Hepatocyte (in vitro differentiated cells): ENCODE data around the gene DNM1L. TPM values are rescaled to one million over a fixed set of nuclear protein-coding genes. Genes with fewer than 3 reads are reported as not detected.

Experiments
- DNase-seq: peaks from one replicate; pipeline ENCODE4 v3.0.0-alpha.2; 2016; ENCODE audit warnings: low spot score
- H2AFZ ChIP-seq: fragments of 200-600 bp; sonication (generic); 2 replicates; pipeline ENCODE4 v1.6.0; 2016; ENCODE audit warnings: antibody characterized with exemption, mild to moderate bottlenecking
- H3K27ac ChIP-seq: fragments of 200-600 bp; sonication (generic); 2 replicates; pipeline ENCODE4 v1.5.1; 2016; ENCODE audit warnings: mild to moderate bottlenecking
- H3K27me3 ChIP-seq: fragments of 200-600 bp; sonication (generic); 2 replicates; pipeline ENCODE4 v1.6.1; 2016
- H3K36me3 ChIP-seq: fragments of 200-600 bp; sonication (generic); replicated peaks from 2 replicates; pipeline ENCODE4 v1.5.1; 2016; ENCODE audit warnings: low read depth; ENCODE audit not compliant: insufficient read depth
- H3K4me1 ChIP-seq: fragments of 200-600 bp; sonication (generic); 2 replicates; pipeline ENCODE4 v1.5.1; 2016; ENCODE audit warnings: mild to moderate bottlenecking, moderate library complexity; ENCODE audit not compliant: insufficient read depth
- H3K4me2 ChIP-seq: fragments of 200-600 bp; sonication (generic); 2 replicates; pipeline ENCODE4 v1.6.0; 2016
- H3K4me3 ChIP-seq: fragments of 200-600 bp; sonication (generic); 2 replicates; pipeline ENCODE4 v1.5.1; 2016; ENCODE audit warnings: mild to moderate bottlenecking
- H3K79me2 ChIP-seq: fragments of 200-600 bp; sonication (generic); 2 replicates; pipeline ENCODE4 v1.6.0; 2017; ENCODE audit warnings: mild to moderate bottlenecking
- H3K9me2 ChIP-seq: fragments of 200-600 bp; sonication (generic); replicated peaks from 2 replicates; pipeline ENCODE4 v1.6.0; 2017; ENCODE audit warnings: mild to moderate bottlenecking; ENCODE audit not compliant: insufficient read depth
- H3K9me3 ChIP-seq: fragments of 200-600 bp; sonication (generic); 2 replicates; pipeline ENCODE4 v1.5.1; 2016; ENCODE audit warnings: low read depth, mild to moderate bottlenecking
- H4K20me1 ChIP-seq: fragments of 200-600 bp; sonication (generic); 2 replicates; pipeline ENCODE4 v1.6.0; 2016; ENCODE audit warnings: mild to moderate bottlenecking; ENCODE audit not compliant: insufficient read depth, poor library complexity, severe bottlenecking
- CTCF ChIP-seq: fragments of 200-600 bp; sonication (generic); IDR thresholded peaks from 2 replicates; pipeline ENCODE4 v1.5.1; 2016; ENCODE audit warnings: antibody characterized with exemption, mild to moderate bottlenecking; ENCODE audit not compliant: poor library complexity
- EZH2 ChIP-seq: fragments of 200-600 bp; sonication (generic); IDR thresholded peaks from 2 replicates; pipeline ENCODE4 v1.6.1; 2016; ENCODE audit warnings: antibody characterized with exemption, mild to moderate bottlenecking, borderline replicate concordance
- EZH2phosphoT487 ChIP-seq: fragments of 200-600 bp; sonication (generic); IDR thresholded peaks from one replicate; pipeline ENCODE4 v1.6.1; 2018; ENCODE audit warnings: antibody characterized with exemption, mild to moderate bottlenecking, low read depth, moderate library complexity; ENCODE audit not compliant: unreplicated experiment, severe bottlenecking
- WGBS: methylation state at CpG from one replicate; pipeline ENCODE4 v1.1.6; 2016; ENCODE audit warnings: low lambda C conversion rate; ENCODE audit errors: missing lambda C conversion rate; 5-methylcytosine and 5-hydroxymethylcytosine counted together
- polyA plus RNA-seq: library from polyadenylated mRNA; unstranded; fragments of >200 nt; fragmentation: Nextera tagmentation; extraction: Ambion mirVana; gene quantifications from 2 replicates; pipeline ENCODE4 v1.2.1, GENCODE V29; 2016
- total RNA-seq: library from RNA; depleted of rRNA; stranded (reverse); fragments of >200 nt; gene quantifications from 2 replicates; pipeline ENCODE4 v1.2.3, GENCODE V29; 2014

Gene DNM1L
- total and polyA plus RNA-seq, 2 experiments from 2014 or later = 49.1 to 70.8 TPM

- DNase-seq = no peak
- Histone ChIP-seq H3K9me3 (no peaks in the 10 kb centered on the region), H3K79me2 (peaks cover 48% of the 10 kb centered on the region), H2AFZ (peak overlapping the region; percentile 87), H3K4me1 (peaks cover 14% of the 10 kb centered on the region), H3K36me3 (no peaks in the 10 kb centered on the region), H4K20me1 (peaks cover 15% of the 10 kb centered on the region), H3K4me3 (peak overlapping the region; percentile 63), H3K4me2 (peak overlapping the region; percentile 84), H3K27ac (peak overlapping the region; percentile 95), H3K9me2 (no peaks in the 10 kb centered on the region), H3K27me3 (no peaks in the 10 kb centered on the region)
- TF ChIP-seq CTCF (no peak), EZH2 (no peak), EZH2phosphoT487 (no peak)
- 1% methylated on average over 14 of the region's 14 CpGs for whole genome bisulfite sequencing
Observed at GRCh38 chr12:32679920-32680237, 778 bp downstream of the DNM1L start.

GRCh38 chr12:32680787-32681186, 1.7 kb downstream of the DNM1L start:
- H3K4me3 ChIP-seq = peak overlapping the region; percentile 63
- no peak for TF ChIP-seq EZH2phosphoT487
- peak overlapping the region; percentile 95 for H3K27ac ChIP-seq
- peaks cover 57% of the 10 kb centered on the region for H3K79me2 ChIP-seq
- no peak overlapping the region for H2AFZ ChIP-seq
- no peak for DNase-seq
- no peaks in the 10 kb centered on the region for H3K27me3 ChIP-seq
- peaks cover 15% of the 10 kb centered on the region for H4K20me1 ChIP-seq
- H3K36me3 ChIP-seq = no peaks in the 10 kb centered on the region
- peaks cover 14% of the 10 kb centered on the region for H3K4me1 ChIP-seq
- H3K4me2 ChIP-seq = peak overlapping the region; percentile 84
- no peaks in the 10 kb centered on the region for H3K9me2 ChIP-seq
- no peaks in the 10 kb centered on the region for H3K9me3 ChIP-seq

GRCh38 chr12:32681272-32681671, 2.2 kb downstream of the DNM1L start:
- Histone ChIP-seq H3K4me3 (no peak overlapping the region), H4K20me1 (peaks cover 15% of the 10 kb centered on the region), H2AFZ (no peak overlapping the region), H3K4me2 (peak overlapping the region; percentile 84), H3K27ac (peak overlapping the region; percentile 95), H3K9me3 (no peaks in the 10 kb centered on the region), H3K79me2 (peaks cover 62% of the 10 kb centered on the region), H3K9me2 (no peaks in the 10 kb centered on the region), H3K4me1 (peaks cover 14% of the 10 kb centered on the region), H3K27me3 (no peaks in the 10 kb centered on the region), H3K36me3 (no peaks in the 10 kb centered on the region)
- no peak for DNase-seq
- WGBS = 81% methylated on average over 11 of the region's 11 CpGs
- TF ChIP-seq CTCF (no peak), EZH2phosphoT487 (no peak), EZH2 (no peak)

GRCh38 chr12:32686340-32686739, 7.2 kb downstream of the DNM1L start:
- WGBS = 90% methylated on average over 1 of the region's 1 CpG

More at GRCh38 chr12:32686340-32686739, 7.2 kb downstream of the DNM1L start:
- DNase-seq = no peak
- H4K20me1 ChIP-seq = peaks cover 4% of the 10 kb centered on the region
- H3K27ac ChIP-seq = no peak overlapping the region
- no peaks in the 10 kb centered on the region for H3K9me2 ChIP-seq
- H3K27me3 ChIP-seq = no peaks in the 10 kb centered on the region
- TF ChIP-seq EZH2phosphoT487 (no peak), CTCF (no peak), EZH2 (no peak)
- no peak overlapping the region for H2AFZ ChIP-seq
- H3K4me2 ChIP-seq = no peak overlapping the region
- no peaks in the 10 kb centered on the region for H3K36me3 ChIP-seq
- H3K79me2 ChIP-seq = peaks cover 100% of the 10 kb centered on the region
- H3K4me1 ChIP-seq = no peaks in the 10 kb centered on the region
- H3K9me3 ChIP-seq = no peaks in the 10 kb centered on the region
- no peak overlapping the region for H3K4me3 ChIP-seq
